Fibroblast of villous mesenchyme (primary cell): ENCODE data around the gene MYDGF. TPM values are rescaled to one million over a fixed set of nuclear protein-coding genes. Genes with fewer than 3 reads are reported as not detected.

ENCODE experiments used
- DNase-seq: peaks from one replicate; pipeline ENCODE4 v3.0.0-alpha.2; 2010; ENCODE audit warnings: low read depth
- H3K4me3 ChIP-seq: 2 replicates; pipeline ENCODE4 v1.5.1; 2011; ENCODE audit warnings: low read depth, mild to moderate bottlenecking, low read length
- CTCF ChIP-seq: IDR thresholded peaks from 2 replicates; pipeline ENCODE4 v1.5.1; 2012; ENCODE audit warnings: low read depth, mild to moderate bottlenecking, low read length; ENCODE audit not compliant: insufficient read depth
- total RNA-seq: library from RNA; depleted of rRNA; stranded (reverse); fragments of >200 nt; gene quantifications from 2 replicates; pipeline ENCODE4 v1.2.3, GENCODE V29; 2012

Gene MYDGF
- total RNA-seq, 1 donor = 179 TPM

- no peak for DNase-seq
- H3K4me3 ChIP-seq = no peak overlapping the region
These were observed 56.8 kb downstream of the MYDGF start for GRCh38 chr19:4613254-4613751.

GRCh38 chr19:4609878-4610511 lies 60.1 kb downstream of the MYDGF start:
- no peak for DNase-seq
- TF ChIP-seq CTCF = no peak
- H3K4me3 ChIP-seq = no peak overlapping the region

More at GRCh38 chr19:4613254-4613751, 56.8 kb downstream of the MYDGF start:
- TF ChIP-seq CTCF = no peak

Other genes with a start within 250 kb of the MYDGF start
- gene UBXN6, start 212.5 kb downstream of the MYDGF start, total RNA-seq = 104 and 117 TPM in 2 replicates
- 60.9 and 62.2 TPM in 2 replicates for gene HDGFL2, start 198.0 kb downstream of the MYDGF start, total RNA-seq
- 0.32 and 0.43 TPM in 2 replicates for gene PLIN4, start 151.9 kb downstream of the MYDGF start, total RNA-seq
- gene PLIN5, start 135.1 kb downstream of the MYDGF start, total RNA-seq = not detected in 2 replicates
- not detected in 2 replicates for gene LRG1, start 130.3 kb downstream of the MYDGF start, total RNA-seq
- gene SEMA6B, start 110.7 kb downstream of the MYDGF start, total RNA-seq = under 0.01 TPM in 2 replicates
- 4.2 and 4.3 TPM in 2 replicates for gene TNFAIP8L1, start 30.8 kb downstream of the MYDGF start, total RNA-seq
- 30.7 and 47.0 TPM in 2 replicates for gene DPP9, start 53.5 kb upstream of the MYDGF start, total RNA-seq
- gene FEM1A, start 121.4 kb upstream of the MYDGF start, total RNA-seq = 12.6 and 13.8 TPM in 2 replicates
- 3.2 and 3.5 TPM in 2 replicates for gene TICAM1, start 161.4 kb upstream of the MYDGF start, total RNA-seq
- 191 and 193 TPM in 2 replicates for gene PLIN3, start 197.3 kb upstream of the MYDGF start, total RNA-seq
- gene ARRDC5, start 232.6 kb upstream of the MYDGF start, total RNA-seq = 0.32 TPM in 1 of 2 replicates, not detected in the other
- 34.1 and 36.1 TPM in 2 replicates for gene UHRF1, start 239.2 kb upstream of the MYDGF start, total RNA-seq